GM12872 (cell line): ENCODE data around the gene CSAG2.
"Not testable (repeated sequence)": the region's sequence is repeated elsewhere in the genome, so short reads cannot be mapped to it uniquely, and the experiment has no call there.

Experiments used
- TF ChIP-seq, protein P1 (sequence below): IDR thresholded peaks from 3 replicates; pipeline ENCODE4 v1.5.1; 2011; ENCODE audit warnings: low read depth, mild to moderate bottlenecking, low read length, moderate library complexity; ENCODE audit not compliant: insufficient read depth

CSAG2 gene

GRCh38 chrX:152709173-152709572, at the start of gene CSAG2:
Gene CSAG2, minus strand, starts transcription at chrX:152709273. Its CDS starts 161 bp downstream, at chrX:152709112.
- TF ChIP-seq, protein P1, sequence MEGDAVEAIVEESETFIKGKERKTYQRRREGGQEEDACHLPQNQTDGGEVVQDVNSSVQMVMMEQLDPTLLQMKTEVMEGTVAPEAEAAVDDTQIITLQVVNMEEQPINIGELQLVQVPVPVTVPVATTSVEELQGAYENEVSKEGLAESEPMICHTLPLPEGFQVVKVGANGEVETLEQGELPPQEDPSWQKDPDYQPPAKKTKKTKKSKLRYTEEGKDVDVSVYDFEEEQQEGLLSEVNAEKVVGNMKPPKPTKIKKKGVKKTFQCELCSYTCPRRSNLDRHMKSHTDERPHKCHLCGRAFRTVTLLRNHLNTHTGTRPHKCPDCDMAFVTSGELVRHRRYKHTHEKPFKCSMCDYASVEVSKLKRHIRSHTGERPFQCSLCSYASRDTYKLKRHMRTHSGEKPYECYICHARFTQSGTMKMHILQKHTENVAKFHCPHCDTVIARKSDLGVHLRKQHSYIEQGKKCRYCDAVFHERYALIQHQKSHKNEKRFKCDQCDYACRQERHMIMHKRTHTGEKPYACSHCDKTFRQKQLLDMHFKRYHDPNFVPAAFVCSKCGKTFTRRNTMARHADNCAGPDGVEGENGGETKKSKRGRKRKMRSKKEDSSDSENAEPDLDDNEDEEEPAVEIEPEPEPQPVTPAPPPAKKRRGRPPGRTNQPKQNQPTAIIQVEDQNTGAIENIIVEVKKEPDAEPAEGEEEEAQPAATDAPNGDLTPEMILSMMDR = not testable (repeated sequence)

- TF ChIP-seq, protein P1 = not testable (repeated sequence)
Measured at GRCh38 chrX:152753686-152754650, 44.9 kb upstream of the CSAG2 start, which contains the start of gene MAGEA2. Gene MAGEA2, minus strand, starts transcription at chrX:152753842. Its CDS starts 2,479 bp downstream, at chrX:152751363.

DNA sequence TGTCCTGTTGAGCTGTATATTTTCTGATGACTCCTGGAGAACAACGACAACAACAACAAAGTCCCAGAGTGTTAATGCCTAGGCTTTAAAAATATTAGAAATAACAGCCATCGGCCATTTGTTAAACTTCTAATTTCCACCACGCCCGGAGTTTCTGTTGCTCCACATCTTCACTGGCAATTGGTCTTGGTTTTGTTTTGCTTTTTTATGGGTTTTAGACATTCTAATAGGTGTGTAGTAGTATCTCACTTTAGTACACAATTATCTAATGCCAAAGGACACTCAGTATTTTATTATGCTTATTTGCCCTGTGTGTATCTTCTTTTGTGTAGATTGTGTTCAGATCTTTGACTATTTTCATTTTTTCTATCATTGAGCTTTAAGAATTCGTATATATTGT, 29.5 kb upstream of the CSAG2 start:
- TF ChIP-seq, protein P1 = no peak

DNA sequence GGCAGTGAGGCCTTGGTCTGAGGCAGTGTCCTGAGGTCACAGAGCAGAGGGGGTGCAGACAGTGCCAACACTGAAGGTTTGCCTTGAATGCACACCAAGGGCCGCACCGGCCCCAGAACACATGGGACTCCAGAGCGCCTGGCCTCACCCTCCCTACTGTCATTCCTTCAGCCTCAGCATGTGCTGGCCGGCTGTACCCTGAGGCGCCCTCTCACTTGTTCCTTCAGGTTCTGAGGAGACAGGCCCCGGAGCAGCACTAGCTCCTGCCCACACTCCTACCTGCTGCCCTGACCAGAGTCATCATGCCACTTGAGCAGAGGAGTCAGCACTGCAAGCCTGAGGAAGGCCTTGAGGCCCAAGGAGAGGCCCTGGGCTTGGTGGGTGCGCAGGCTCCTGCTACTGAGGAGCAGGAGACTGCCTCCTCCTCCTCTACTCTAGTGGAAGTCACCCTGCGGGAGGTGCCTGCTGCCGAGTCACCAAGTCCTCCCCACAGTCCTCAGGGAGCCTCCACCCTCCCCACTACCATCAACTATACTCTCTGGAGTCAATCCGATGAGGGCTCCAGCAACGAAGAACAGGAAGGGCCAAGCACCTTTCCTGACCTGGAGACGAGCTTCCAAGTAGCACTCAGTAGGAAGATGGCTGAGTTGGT, 26.9 kb upstream of the CSAG2 start:
- TF ChIP-seq, protein P1 = no peak

GRCh38 chrX:152735101-152735500, 26.0 kb upstream of the CSAG2 start:
- TF ChIP-seq, protein P1 = no peak

GRCh38 chrX:152733261-152733975, 24.3 kb upstream of the CSAG2 start, which contains the start of the genes CSAG1 and MAGEA12:
Gene CSAG1, minus strand, starts transcription at chrX:152733721. Its CDS starts 1,261 bp downstream, at chrX:152732460.
Gene MAGEA12, plus strand, starts transcription at chrX:152733757. Its CDS starts 2,405 bp downstream, at chrX:152736162.
- TF ChIP-seq, protein P1 = no peak

DNA sequence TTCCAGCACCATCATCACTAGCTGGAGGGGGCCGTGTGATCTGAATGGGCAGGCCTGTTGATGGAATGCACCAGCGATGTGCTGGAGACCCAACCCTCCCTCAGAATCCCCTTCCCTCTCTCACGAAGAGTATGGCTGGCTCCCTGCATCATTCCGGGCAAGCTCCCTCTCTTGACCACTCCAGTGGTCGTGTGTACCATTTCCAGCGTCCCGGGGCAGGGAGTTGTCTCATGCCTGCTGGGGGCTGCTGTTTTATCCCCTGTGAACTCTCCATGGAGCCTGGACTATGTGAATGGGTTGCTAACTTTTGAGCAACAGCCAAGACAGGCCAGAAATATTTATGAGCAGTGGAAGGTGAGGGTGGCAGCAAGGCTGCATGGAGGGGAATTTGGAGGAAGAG, 16.3 kb upstream of the CSAG2 start:
- TF ChIP-seq, protein P1 = no peak
